NCI-H526 treated with DMSO at 0.1 percent for 48 hours (cell line): ENCODE measurements around the gene ROR1.

Experiments
- DNase-seq: peaks from one replicate; lab custom pipeline; 2025; lab: John Stamatoyannopoulos, UW

Gene ROR1

DNA sequence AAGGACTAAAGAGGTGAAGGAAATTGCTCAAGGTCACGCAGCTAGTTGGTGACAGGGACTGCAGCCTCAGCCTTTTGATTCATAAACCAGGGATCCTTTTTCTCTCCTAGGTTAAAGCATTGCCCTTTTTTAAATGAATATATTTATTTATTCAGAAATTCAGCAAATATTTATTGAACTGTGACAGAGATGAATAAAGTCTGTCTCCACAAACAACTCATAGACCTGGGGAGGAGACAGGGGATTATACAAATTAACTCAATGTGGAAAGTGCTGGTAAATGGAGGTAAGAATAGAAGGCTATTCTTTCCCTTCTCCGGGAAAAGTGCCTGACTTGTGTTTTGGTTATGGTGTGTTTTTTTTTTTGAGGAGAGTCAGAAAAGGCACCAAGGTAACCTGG, 110.7 kb downstream of the ROR1 start:
- DNase-seq, result no peak

DNA sequence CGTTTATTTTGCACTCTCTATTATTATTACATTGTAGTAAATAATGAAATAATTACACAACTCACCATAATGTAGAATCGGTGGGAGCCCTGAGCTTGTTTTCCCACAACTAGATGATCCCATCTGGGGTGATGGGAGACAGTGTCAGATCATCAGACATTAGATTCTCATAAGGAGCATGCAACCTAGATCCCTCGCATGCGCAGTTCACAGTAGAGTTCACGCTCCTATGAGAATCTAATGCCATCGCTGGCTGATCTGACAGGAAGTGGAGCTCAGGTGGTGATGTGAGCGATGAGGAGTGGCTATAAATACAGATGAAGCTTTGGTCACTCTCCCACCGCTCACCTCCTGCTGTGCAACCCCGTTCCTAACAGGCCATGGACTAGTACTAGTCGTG, 112.1 kb downstream of the ROR1 start:
- DNase-seq, result no peak

DNA sequence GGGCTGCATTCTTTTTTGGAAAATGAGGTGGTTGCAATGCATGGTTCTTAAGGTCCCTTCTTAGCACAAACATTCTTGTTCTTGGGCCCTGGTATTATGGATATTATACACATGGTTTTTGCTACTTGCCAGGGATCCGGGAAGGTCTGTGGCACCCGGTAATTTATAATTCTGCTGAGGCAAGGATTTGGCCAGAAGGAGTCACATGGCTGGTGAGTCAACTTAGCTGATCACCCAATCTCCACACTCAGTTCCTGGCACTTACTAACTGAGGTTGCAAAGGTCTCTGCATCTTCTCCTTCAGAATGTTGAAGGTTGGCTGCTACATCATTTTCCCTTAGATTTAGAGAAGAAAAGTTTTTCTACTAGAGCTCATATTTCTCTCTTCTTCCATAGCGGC, 112.5 kb downstream of the ROR1 start:
- DNase-seq, result no peak

DNA sequence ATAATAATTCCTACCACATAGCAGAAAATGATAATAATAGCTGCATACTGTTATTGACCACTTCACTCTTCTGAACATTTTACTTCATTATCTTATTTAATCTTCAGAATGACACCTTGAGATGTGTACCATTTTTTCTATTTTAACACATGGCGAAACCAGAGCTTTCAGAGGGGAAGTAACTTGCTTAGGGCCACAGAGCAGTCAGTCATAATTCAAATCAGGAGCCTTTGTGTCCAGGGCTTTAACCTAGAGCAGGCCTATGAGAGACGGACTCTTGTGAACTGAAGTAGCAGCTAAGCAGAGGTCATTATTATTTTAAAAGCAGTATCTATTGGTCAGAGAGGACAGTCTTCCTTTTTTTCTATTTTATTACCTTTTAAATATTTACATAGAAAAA, 114.0 kb downstream of the ROR1 start:
- DNase-seq, result no peak

DNA sequence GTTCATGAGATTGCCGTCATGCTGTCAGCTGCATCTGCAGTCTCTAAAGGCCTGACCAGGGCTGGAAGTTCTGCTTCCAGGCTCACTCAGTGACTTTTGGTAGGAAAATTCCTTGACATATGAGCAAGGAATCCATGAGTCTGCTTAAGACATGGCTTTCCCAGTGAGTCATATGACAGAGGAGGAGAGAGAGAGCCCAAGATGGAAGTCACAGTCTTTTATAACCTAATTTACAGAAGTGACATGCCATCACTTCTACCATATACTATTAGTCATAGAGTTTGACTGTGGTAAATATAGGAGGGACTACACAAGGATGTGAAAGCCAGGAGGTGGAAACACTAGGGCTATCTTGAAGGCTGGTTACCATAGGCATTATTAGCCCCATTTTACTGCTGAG, 115.2 kb downstream of the ROR1 start:
- DNase-seq, result no peak

DNA sequence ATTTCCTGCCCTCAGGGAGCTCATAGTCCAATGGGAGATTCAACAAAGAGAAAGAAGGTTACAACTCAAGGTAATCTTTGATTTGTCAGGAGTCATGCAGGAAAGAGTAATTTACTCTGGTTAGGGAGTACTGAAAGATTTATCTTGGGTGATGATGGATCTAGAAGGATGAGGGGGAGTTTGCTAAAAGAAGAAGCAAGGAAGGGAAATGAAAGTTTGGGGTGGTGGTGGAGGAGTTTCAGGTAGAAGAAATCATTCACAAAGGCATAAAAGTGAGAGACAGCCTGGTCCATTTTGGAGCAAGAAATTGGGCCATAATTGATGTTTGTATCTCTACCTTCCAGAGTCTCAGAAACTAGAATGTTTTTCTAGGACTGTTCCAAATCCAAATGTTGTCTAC, 116.7 kb downstream of the ROR1 start:
- no peak for DNase-seq

DNA sequence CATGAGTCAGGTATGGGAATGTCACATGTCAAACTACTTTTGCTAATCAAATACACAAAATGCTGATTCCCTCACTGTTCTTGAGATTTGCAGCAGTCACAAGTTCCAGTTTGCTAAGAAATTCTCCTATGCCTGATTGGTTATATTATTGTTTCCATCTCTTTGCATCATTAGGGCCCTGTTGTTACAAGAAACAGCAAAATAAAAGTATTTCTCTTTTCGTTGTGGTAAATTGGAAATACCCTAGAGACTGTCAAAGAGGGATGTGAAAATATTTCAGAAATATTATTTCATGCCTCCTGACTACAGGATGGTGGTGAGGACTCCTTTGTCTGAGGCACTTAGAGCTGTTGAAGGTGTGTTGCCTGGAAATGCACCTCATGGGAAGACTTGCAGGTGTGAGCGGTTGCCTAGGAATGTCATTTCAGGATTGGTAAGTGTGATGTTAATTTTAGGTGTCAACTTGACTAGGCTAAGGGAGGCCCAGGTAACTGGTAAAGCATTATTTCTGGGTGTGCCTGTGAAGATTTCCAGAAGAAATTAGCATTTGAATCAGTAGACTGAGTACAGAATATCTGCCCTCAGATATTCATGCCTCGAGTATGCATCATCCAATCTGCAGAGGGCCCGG, 117.4 kb downstream of the ROR1 start:
- DNase-seq, result no peak

DNA sequence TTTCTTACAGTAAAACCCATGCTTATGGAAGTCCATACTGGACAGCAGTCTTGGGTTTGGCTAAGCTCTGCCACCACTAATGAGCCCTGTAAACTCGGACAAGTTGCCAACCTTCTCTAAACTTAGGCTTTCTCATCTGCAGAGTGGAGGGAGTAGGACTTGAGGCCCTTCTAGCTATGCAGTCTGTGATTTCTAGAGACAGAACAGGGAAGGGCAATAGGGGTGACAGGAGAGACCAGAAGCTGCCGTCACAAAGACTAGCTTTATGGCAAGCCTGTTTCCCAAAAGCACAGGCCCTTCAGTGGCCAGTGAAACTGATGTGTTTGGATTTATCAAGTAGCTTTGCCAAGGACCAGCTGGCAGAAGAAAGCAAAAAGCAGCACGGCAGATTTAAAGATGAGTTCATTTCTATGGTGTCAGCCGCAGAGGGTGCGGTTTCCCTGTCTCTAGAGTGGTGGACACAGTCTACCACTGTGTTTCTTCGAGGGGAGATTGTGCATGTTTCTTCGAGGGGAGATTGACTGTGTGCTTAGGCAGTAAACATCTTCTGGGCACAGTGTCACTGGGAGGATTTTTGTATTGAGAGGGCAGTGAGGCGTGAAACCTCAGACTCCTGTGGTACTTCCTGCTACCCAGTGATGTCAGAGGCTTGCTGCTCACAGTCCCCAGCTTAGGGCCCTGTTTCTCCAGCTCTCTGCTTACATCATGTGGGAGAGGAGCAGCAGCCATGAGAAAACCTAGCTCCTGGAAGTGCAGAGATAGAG, 119.0 kb downstream of the ROR1 start:
- DNase-seq, result peak; percentile 53

DNA sequence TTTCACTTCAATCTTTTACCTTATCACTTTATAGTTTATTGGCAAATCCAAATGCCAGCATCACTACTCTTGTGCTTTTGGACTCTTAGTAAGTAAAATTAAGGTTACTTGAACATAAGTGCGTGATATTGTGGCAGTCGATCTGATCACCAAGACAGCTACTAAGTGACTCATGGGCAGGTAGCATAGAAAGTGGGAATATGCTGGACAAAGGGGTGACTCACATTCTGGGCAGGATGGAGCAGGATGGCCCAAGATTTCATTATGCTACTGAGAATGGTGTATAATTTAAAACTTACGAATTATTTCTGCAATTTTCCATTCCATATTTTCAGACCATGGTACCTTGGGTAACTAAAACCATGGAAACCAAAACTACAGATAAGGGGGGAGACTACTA, 120.2 kb downstream of the ROR1 start:
- DNase-seq, result no peak

DNA sequence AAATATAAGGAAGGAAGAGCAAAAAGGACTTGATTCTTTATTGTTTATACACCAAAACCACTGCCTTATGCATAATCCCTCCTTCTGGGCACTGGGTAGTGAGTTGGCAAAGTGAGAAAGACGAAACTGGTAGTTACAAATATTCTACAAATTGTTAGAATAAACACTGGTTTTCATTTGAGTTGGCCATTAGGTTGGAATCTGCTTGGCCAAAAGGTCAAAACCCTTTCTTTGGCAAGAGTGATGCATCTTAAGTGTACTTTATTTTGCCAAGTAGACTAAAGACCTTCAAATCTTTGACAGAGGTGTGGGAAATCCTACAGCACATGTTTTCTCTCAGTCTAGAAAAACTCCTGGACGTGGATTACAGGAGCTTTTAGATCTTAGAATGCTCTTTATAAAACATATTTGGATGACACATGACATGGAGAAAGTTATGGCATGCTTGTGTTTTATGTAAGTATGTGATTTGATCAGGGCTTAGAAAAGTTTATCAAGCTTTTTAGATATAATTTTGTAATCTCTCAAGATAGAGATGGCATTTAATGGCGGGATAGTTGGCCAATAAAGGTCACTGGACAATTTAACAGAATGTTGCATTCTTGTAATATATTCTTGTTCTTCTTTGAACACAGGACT, 120.9 kb downstream of the ROR1 start:
- no peak for DNase-seq

DNA sequence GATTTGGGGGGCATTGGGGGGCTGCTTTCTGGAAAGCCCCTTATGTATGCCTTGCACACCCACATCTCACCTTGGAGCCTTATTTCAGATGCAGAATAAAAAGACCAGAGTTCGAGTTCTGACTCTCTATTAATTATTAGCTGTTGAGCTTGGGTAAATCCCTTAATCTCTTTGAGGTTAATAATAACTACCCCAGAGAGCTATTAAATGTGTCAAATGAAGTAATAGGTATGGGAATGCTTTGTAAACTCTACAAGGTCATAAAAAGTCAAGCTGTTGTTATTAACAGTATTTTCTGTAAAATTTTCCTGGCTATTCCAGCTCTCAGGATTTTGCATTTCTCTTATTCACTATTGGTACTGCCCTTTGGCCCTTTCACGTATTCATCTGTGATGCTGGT, 122.9 kb downstream of the ROR1 start:
- no peak for DNase-seq

DNA sequence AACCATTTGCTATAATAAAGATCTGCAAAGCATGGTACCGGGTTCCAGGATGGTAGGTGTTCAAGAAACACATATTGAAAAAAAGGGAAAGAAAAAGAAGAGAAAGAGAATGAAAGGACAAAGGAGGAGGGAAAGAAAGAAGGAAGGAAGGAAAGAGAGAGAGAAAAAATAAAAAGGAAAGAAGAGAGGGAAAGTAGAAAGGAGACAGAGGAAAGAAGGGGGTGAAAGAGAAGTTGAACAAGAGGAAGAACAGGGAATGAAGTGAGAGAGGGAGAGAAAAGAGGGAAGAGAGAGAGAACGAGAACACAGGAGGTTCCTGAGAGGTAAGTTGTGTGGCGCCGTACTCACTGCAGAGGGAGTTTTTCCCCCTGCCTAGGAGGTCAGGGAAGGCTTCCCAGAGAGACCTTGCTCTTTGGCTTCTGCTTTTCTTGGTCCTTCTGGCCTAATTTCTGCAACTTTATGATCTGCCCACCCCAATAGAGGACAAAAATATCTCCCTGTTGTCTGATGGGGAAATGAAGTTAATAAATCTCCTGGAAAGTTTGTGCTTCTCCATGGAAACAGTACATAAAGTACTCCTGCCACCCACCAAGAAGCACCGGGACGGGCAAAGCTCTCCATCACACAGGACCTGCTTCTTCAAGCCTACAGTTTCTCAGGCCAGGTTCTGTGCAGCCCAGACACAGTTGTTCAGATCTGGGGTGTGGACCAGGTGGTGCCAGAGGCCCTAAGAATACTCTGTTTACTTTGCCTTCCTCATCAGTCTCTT, 124.8 kb downstream of the ROR1 start:
- DNase-seq, result no peak

DNA sequence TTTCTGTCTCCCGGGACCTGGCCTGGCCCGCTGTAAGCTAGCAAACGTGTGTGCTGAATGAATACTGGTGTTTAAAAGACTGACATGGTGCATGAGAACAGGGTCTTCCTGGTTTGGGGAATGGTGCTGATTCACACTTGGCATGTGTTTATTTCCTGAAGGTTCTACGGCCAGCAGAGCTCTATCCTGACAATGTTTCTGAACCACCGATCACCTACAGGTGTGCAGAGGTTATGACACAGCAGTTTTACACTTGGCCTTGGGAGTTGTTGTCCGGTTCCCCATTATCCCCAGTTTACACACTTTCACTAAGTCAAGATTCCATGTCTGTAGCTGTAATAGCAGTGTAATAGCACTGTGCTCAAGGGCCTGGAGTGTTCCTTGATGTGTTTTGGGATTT, 127.3 kb downstream of the ROR1 start:
- DNase-seq, result no peak

DNA sequence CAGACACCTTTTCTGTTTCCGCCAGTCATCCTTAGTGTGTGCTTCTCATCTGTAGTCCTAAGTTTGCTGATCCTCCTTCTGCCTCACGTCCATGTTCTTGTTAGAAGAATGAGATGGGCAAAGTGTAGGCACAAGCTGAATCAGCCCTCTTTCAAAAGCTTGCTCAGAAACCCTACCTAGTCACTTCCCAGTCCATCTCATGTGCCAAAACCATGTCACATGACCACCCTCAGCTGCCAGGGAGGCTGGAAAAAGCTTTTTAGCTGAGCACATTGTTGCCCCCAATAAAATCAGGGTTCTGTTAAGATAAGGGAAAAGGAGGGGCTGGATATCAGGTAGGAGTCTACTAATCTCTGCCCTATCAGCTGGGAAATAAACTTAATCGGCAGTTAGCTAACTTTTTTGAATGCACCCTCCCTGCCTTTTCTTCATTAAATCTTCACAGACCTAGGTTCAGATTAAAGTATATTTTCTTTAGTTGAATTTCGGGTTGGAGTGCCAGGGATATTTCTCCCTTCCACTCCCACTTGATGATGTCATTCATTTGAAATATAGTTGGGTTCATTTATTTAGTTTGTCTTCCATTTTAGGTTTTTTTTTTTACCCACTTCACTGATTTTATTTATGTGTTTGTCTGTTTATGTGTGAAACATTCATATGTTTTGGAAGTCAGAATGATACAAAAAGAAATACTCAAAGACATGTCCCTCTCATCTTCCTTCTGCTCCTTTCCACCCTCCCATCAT, 129.2 kb downstream of the ROR1 start:
- no peak for DNase-seq

DNA sequence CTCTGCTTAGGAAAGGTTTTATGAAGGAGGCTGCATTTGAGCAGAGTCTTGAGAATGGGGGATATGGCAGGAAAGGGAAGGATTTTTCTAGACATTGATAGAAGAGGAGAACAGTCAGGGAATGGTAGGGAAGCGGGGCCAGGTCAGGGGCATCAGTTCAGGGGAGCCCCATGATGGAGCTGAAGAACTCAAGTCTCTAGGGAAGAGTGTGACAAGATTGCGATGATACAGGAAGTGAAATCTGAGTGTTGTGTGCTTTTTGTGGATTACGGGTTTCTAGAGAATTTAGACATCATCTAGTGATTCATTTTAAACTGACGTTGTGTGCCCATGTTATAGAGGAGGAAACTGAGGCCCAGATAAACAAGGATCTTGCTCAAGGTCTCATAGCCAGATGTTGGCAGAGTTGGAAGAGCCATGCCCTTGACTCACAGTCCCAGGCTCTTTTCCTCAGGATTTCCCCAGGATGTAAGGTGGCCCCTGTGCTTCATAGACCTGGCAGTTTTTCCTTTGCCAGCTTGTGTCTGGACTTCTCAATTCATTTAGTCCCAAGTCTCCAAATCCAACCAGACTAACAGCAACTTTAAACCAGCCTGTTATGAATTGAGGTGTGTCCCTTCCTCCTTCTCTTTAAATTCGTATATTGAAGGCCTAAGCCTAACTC, 130.3 kb downstream of the ROR1 start:
- DNase-seq, result no peak

DNA sequence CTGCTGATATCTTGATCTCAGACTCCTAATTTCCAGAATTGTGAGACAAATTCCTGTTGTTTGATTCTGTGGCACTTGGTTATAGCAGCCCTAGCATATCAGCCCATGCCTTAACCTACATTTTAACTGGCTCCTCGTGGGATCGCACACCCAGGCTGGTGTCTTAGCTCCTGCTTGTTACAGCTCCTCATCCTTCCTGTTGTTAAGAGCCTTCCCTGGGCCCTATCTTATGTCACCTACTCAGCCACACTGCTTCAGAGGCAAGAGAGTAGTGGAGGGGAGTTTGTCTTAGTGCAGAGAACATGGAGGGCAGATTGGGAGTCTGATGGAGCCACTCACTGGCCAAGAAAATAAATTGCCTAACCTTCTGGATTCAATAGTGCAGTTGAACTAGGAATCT, 131.0 kb downstream of the ROR1 start:
- DNase-seq, result no peak

DNA sequence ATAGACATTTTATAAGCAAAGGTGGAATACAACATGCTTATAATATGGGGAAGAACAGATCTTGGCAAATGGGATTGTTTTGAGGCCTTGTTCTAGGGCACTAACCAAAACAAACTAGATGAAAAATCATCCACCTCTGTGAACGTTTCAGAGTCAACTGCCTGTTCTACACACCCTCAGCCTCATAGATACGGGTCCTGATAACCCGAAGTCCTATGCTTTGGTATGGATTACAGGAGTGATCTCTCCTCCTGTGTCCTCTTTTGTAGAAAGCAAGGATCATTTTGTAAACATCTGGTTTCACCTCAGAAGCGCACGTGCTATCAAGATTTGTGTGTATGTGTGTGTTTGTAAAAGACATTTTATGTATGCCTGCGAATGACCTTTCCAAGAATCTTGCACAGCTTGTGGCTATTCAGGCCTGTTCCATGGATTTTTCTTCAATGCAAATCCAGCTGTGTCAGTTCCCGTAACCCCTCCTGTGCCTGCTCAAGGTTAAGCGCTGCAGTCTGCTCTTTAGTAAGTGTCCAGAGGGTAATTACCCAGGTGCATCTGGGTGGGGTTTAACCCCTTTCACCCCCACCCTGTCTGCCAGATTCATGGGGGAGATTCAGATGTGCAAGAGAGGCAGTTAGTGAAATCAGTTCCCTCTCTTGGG, 132.4 kb downstream of the ROR1 start:
- peak; percentile 33 for DNase-seq

DNA sequence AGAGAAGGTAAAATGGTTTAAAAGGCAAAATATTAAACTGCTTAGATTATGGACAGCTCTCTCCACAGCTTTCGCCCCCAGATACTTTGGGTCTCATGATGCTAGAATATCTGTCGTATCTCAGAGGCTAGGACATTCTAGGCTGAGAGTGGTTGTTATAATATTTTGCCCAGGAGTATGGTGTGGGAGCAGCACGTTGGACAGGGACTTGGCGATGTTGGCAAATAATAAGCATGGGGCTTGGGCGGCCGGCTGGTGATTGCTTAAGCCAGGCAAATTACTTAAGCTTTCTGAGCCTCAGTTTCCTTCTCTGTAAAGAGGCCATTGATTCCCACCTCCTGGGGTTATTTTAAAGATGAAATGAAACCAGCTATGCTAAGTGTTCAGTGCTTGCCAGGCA, 133.2 kb downstream of the ROR1 start:
- DNase-seq, result no peak

DNA sequence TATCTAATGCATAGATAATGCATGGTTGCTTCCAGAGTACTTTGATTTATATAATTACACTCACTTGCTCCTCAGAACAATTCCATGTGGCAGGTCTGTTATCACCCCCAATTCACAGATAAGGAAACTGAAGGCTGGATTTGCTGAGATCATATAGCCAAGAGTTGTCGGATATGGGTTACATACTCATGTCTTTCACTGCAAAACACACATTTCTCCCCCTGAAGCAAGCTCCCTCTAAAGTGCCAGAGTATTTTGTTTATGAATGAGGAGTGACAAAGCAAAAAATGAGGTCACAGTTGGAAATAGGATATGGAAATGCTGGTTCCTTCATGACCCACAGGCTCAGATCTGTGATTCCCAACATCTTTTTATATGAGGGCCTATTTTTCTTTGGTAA, 134.2 kb downstream of the ROR1 start:
- DNase-seq, result no peak

DNA sequence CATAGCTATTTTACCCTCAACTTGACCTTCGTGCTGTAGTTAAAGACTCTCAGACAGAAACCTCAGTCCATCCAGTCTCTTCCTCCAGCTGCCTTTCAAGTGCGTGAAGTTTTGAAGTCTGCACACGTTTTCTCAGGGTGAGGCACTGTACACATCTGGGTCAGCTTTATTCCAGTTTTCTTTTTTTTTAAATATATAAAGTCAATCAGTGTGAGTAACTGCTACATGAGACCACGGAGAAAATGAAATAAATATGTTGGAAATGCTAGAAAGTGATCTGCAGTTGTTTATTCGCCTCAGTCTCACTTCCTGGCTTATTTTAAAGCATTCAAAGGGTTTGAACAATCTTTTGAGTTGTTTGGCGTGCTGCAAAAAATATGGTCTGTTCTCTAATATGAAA, 135.7 kb downstream of the ROR1 start:
- no peak for DNase-seq

DNA sequence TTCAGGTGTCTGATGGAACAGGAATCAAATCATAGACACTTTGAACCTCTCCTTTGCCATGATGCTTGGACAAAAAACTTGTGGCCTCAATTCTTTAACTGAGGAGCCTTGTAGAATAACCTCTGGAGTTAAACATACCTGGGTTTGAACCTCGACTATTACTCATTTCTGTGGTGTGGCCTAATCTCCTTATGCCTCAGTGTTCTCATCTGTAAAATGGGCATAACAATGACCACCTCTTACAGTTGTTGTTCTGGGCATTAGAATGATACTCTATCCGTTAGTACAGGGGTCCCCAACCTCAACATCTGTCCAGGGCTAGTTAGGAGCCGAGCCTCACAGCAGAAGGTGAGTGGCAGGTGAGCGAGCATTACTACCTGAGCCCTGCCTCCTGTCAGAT, 137.2 kb downstream of the ROR1 start:
- DNase-seq, result no peak
